ENCODE data around the gene ORC6. TPM values are rescaled to one million over a fixed set of nuclear protein-coding genes. Genes with fewer than 3 reads are reported as not detected.

The ORC6 gene
- total RNA-seq, 1 experiment from 2014 or later, result 27.4 TPM

GRCh38 chr16:46720619-46721018 is 31.2 kb downstream of the ORC6 start:
- TF ChIP-seq EZH2 (IDR thresholded peaks at IDR 0.05; ENCODE audit: low read depth) (no peak), CTCF (conservative IDR thresholded peaks at IDR 0.05) (no peak)
- Histone ChIP-seq H2AFZ (no peak overlapping the region), H3F3A (ENCODE audit: insufficient read depth, low read depth) (no peaks in the 10 kb centered on the region), H3K27ac (no peak overlapping the region), H4K20me1 (ENCODE audit: insufficient read depth) (no peaks in the 10 kb centered on the region), H3K4me1 (replicated peaks; ENCODE audit: insufficient read depth) (no peaks in the 10 kb centered on the region), H3K79me2 (ENCODE audit: low read depth) (no peaks in the 10 kb centered on the region), H3K4me2 (no peak overlapping the region), H3K9me2 (ENCODE audit: insufficient read depth) (no peaks in the 10 kb centered on the region), H3K4me3 (no peak overlapping the region), H3K27me3 (ENCODE audit: insufficient read depth, low read depth) (no peaks in the 10 kb centered on the region), H3K9me3 (ENCODE audit: insufficient read depth, low read depth) (no peaks in the 10 kb centered on the region), H3K36me3 (ENCODE audit: low read depth) (no peaks in the 10 kb centered on the region)
- CTCF ChIA-PET, result no interaction called here
- no TSS peak for BruUV-seq (replicated peaks)
- no peak for DNase-seq
- POLR2A ChIA-PET (ENCODE audit: unreplicated experiment), result no interaction called here
- intact Hi-C loops (cut with micrococcal nuclease; ENCODE audit: unreplicated experiment), result no loop called here

- no peaks in the 10 kb centered on the region for H3K27me3 ChIP-seq (ENCODE audit: insufficient read depth, low read depth)
- no peak overlapping the region for H2AFZ ChIP-seq
- H3F3A ChIP-seq (ENCODE audit: insufficient read depth, low read depth), result no peaks in the 10 kb centered on the region
- H3K4me3 ChIP-seq, result no peak overlapping the region
- H3K4me1 ChIP-seq (replicated peaks; ENCODE audit: insufficient read depth), result no peaks in the 10 kb centered on the region
- no peaks in the 10 kb centered on the region for H3K9me2 ChIP-seq (ENCODE audit: insufficient read depth)
- H3K27ac ChIP-seq, result no peak overlapping the region
- H3K36me3 ChIP-seq (ENCODE audit: low read depth), result no peaks in the 10 kb centered on the region
- no peaks in the 10 kb centered on the region for H3K9me3 ChIP-seq (ENCODE audit: insufficient read depth, low read depth)
- no peak for DNase-seq
- BruUV-seq (replicated peaks), result no TSS peak
- ChIA-PET POLR2A (ENCODE audit: unreplicated experiment) (no interaction called here), CTCF (no interaction called here)
- H3K4me2 ChIP-seq, result no peak overlapping the region
- intact Hi-C loops (cut with micrococcal nuclease; ENCODE audit: unreplicated experiment), result no loop called here
- no peaks in the 10 kb centered on the region for H4K20me1 ChIP-seq (ENCODE audit: insufficient read depth)
- TF ChIP-seq CTCF (conservative IDR thresholded peaks at IDR 0.05), result no peak
- no peak for TF ChIP-seq EZH2 (IDR thresholded peaks at IDR 0.05; ENCODE audit: low read depth)
- H3K79me2 ChIP-seq (ENCODE audit: low read depth), result no peaks in the 10 kb centered on the region
Measured at GRCh38 chr16:46721885-46722284, 32.4 kb downstream of the ORC6 start.

GRCh38 chr16:46727184-46727583 is 37.7 kb downstream of the ORC6 start:
- Histone ChIP-seq H3K4me1 (replicated peaks; ENCODE audit: insufficient read depth) (no peaks in the 10 kb centered on the region), H3K4me2 (no peak overlapping the region), H2AFZ (no peak overlapping the region), H3K9me3 (ENCODE audit: insufficient read depth, low read depth) (no peaks in the 10 kb centered on the region), H3K27ac (no peak overlapping the region), H3K4me3 (no peak overlapping the region), H3K9me2 (ENCODE audit: insufficient read depth) (no peaks in the 10 kb centered on the region), H3F3A (ENCODE audit: insufficient read depth, low read depth) (no peaks in the 10 kb centered on the region), H3K27me3 (ENCODE audit: insufficient read depth, low read depth) (peaks cover 3% of the 10 kb centered on the region; the same call in 1 of the 2 replicates), H3K36me3 (ENCODE audit: low read depth) (no peaks in the 10 kb centered on the region), H4K20me1 (ENCODE audit: insufficient read depth) (no peaks in the 10 kb centered on the region), H3K79me2 (ENCODE audit: low read depth) (no peaks in the 10 kb centered on the region)
- ChIA-PET CTCF (no interaction called here), POLR2A (ENCODE audit: unreplicated experiment) (no interaction called here)
- BruUV-seq (replicated peaks), result no TSS peak
- DNase-seq, result no peak
- TF ChIP-seq EZH2 (IDR thresholded peaks at IDR 0.05; ENCODE audit: low read depth), result no peak
- TF ChIP-seq CTCF (conservative IDR thresholded peaks at IDR 0.05), result no peak
- intact Hi-C loops (cut with micrococcal nuclease; ENCODE audit: unreplicated experiment), result no loop called here
